ENCODE results near the gene ADCY9.

The ADCY9 gene

GRCh38 chr16:4123616-4124300, 7.5 kb upstream of the ADCY9 start:
- peak; percentile 39 for DNase-seq (ENCODE audit: low read depth)

GRCh38 chr16:4120176-4120575, 3.9 kb upstream of the ADCY9 start:
- no peak for DNase-seq (ENCODE audit: low read depth)

- DNase-seq (ENCODE audit: low read depth): no peak
Measured at GRCh38 chr16:4117250-4117578, 972 bp upstream of the ADCY9 start.

- no peak for DNase-seq (ENCODE audit: low read depth)
Measured at GRCh38 chr16:4115949-4116318, 308 bp downstream of the ADCY9 start.

- peak; percentile 69 for DNase-seq (ENCODE audit: low read depth)
Measured at GRCh38 chr16:4115209-4115948, 863 bp downstream of the ADCY9 start.

GRCh38 chr16:4114257-4115208, 1.7 kb downstream of the ADCY9 start:
- DNase-seq (ENCODE audit: low read depth): no peak

GRCh38 chr16:4113358-4114256, 2.6 kb downstream of the ADCY9 start:
- no peak for DNase-seq (ENCODE audit: low read depth)

- DNase-seq (ENCODE audit: low read depth): no peak
Measured at GRCh38 chr16:4111748-4112696, 4.2 kb downstream of the ADCY9 start.

- no peak for DNase-seq (ENCODE audit: low read depth)
Measured at GRCh38 chr16:4110680-4111079, 5.6 kb downstream of the ADCY9 start.

- no peak for DNase-seq (ENCODE audit: low read depth)
Measured at GRCh38 chr16:4110065-4110464, 6.2 kb downstream of the ADCY9 start.

GRCh38 chr16:4109250-4109736, 6.9 kb downstream of the ADCY9 start:
- no peak for DNase-seq (ENCODE audit: low read depth)

GRCh38 chr16:4106516-4106915, 9.7 kb downstream of the ADCY9 start:
- no peak for DNase-seq (ENCODE audit: low read depth)

GRCh38 chr16:4105848-4106247, 10.4 kb downstream of the ADCY9 start:
- DNase-seq (ENCODE audit: low read depth): no peak

- no peak for DNase-seq (ENCODE audit: low read depth)
Measured at GRCh38 chr16:4103745-4104144, 12.5 kb downstream of the ADCY9 start.

GRCh38 chr16:4101421-4102219, 14.6 kb downstream of the ADCY9 start:
- DNase-seq (ENCODE audit: low read depth): no peak

GRCh38 chr16:4098501-4098900, 17.7 kb downstream of the ADCY9 start:
- no peak for DNase-seq (ENCODE audit: low read depth)

GRCh38 chr16:4097826-4098240, 18.4 kb downstream of the ADCY9 start:
- peak; percentile 67 for DNase-seq (ENCODE audit: low read depth)

GRCh38 chr16:4096509-4096908, 19.7 kb downstream of the ADCY9 start:
- no peak for DNase-seq (ENCODE audit: low read depth)

- DNase-seq (ENCODE audit: low read depth): no peak
Measured at GRCh38 chr16:4094127-4094773, 22.0 kb downstream of the ADCY9 start.

All from fibroblast of gingiva (primary cell).